Calu3 (cell line): ENCODE measurements around the gene IGSF9. TPM values are rescaled to one million over a fixed set of nuclear protein-coding genes. Genes with fewer than 3 reads are reported as not detected.

Source experiments
- BruUV-seq: library from RNA; stranded (reverse); fragments of 400-500 nt; replicated peaks from 2 replicates; lab custom pipeline; 2021; lab: Mats Ljungman, UMichigan
- CTCF ChIA-PET: fragments of 300-600 bp; sonication (Branson Sonifier 250); formaldehyde crosslinking; loops from one replicate; lab custom pipeline; 2022; ENCODE audit warnings: antibody characterized with exemption; lab: Charles Lee
- DNase-seq: peaks from one replicate; pipeline ENCODE4 v3.0.0; 2022
- H3K27ac Mint-ChIP-seq: one replicate; pipeline ENCODE4 v1.8.0; 2022; ENCODE audit warnings: mixed read lengths; ENCODE audit not compliant: unreplicated experiment
- H3K27me3 Mint-ChIP-seq: one replicate; pipeline ENCODE4 v1.8.0; 2022; ENCODE audit warnings: mixed read lengths; ENCODE audit not compliant: unreplicated experiment
- H3K36me3 Mint-ChIP-seq: one replicate; pipeline ENCODE4 v1.8.0; 2022; ENCODE audit warnings: mild to moderate bottlenecking, moderate library complexity, mixed read lengths; ENCODE audit not compliant: insufficient read depth, unreplicated experiment
- H3K4me1 Mint-ChIP-seq: one replicate; pipeline ENCODE4 v1.8.0; 2022; ENCODE audit warnings: mild to moderate bottlenecking, low read depth, mixed read lengths; ENCODE audit not compliant: unreplicated experiment
- H3K4me3 Mint-ChIP-seq: one replicate; pipeline ENCODE4 v1.8.0; 2022; ENCODE audit warnings: mild to moderate bottlenecking, low read depth, moderate library complexity, mixed read lengths; ENCODE audit not compliant: unreplicated experiment
- H3K9me3 Mint-ChIP-seq: one replicate; pipeline ENCODE4 v1.8.0; 2022; ENCODE audit warnings: low read depth, mixed read lengths; ENCODE audit not compliant: unreplicated experiment
- intact Hi-C: fragments of 100-400 bp; cut with micrococcal nuclease; formaldehyde crosslinking; loops from one replicate; pipeline ENCODE4 v1.10.0; 2022; ENCODE audit not compliant: unreplicated experiment
- total RNA-seq: library from RNA; stranded (reverse); gene quantifications from 2 replicates; pipeline ENCODE4 v1.2.3, GENCODE V29; 2022
- TF ChIP-seq, protein P1 (sequence below): fragments of 200-600 bp; IDR thresholded peaks from one replicate; pipeline ENCODE4 v1.8.0; 2022; ENCODE audit warnings: antibody characterized with exemption; ENCODE audit not compliant: unreplicated experiment

IGSF9 gene
- total RNA-seq, 1 experiment from 2014 or later = 7.6 TPM

- H3K4me3 Mint-ChIP-seq = no peak overlapping the region
These were observed 25.5 kb upstream of the IGSF9 start for GRCh38 chr1:159970932-159971342.

DNA sequence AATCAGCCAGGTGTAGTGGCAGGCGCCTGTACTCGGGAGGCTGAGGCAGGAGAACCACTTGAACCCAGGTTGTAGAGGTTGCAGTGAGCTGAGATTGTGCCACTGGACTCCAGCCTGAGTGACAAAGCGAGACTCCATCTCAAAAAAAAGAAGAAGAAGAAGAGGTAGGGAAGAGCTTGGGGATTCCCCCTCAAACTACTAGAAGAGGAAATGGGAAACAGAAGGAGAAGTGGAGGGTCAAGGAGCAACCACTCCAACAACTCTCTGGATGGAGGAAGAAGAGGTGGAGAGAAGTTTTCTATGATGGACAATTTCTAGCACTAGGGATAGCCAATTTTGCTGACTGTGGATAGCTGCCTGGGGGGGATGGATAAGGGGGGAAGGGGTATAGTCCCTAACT is 23.5 kb upstream of the IGSF9 start:
- no peak overlapping the region for H3K27ac Mint-ChIP-seq
- intact Hi-C loops = no loop called here
- H3K9me3 Mint-ChIP-seq = peaks cover 3% of the 10 kb centered on the region
- no peak overlapping the region for H3K4me3 Mint-ChIP-seq
- BruUV-seq = no TSS peak
- H3K4me1 Mint-ChIP-seq = no peaks in the 10 kb centered on the region
- DNase-seq = no peak
- H3K27me3 Mint-ChIP-seq = peaks cover 23% of the 10 kb centered on the region
- CTCF ChIA-PET = no interaction called here
- TF ChIP-seq, protein P1, sequence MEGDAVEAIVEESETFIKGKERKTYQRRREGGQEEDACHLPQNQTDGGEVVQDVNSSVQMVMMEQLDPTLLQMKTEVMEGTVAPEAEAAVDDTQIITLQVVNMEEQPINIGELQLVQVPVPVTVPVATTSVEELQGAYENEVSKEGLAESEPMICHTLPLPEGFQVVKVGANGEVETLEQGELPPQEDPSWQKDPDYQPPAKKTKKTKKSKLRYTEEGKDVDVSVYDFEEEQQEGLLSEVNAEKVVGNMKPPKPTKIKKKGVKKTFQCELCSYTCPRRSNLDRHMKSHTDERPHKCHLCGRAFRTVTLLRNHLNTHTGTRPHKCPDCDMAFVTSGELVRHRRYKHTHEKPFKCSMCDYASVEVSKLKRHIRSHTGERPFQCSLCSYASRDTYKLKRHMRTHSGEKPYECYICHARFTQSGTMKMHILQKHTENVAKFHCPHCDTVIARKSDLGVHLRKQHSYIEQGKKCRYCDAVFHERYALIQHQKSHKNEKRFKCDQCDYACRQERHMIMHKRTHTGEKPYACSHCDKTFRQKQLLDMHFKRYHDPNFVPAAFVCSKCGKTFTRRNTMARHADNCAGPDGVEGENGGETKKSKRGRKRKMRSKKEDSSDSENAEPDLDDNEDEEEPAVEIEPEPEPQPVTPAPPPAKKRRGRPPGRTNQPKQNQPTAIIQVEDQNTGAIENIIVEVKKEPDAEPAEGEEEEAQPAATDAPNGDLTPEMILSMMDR = no peak
- H3K36me3 Mint-ChIP-seq = no peaks in the 10 kb centered on the region

More at GRCh38 chr1:159970932-159971342, 25.5 kb upstream of the IGSF9 start:
- no peak overlapping the region for H3K27ac Mint-ChIP-seq
- CTCF ChIA-PET = interaction anchor here (0.9 kb wide), 1 partner anchor 37 kb away, joined by 3 read pairs; no protein-coding TSS in a partner anchor
- no peak for DNase-seq
- peaks cover 16% of the 10 kb centered on the region for H3K27me3 Mint-ChIP-seq
- no TSS peak for BruUV-seq
- TF ChIP-seq, protein P1 = no peak
- no peaks in the 10 kb centered on the region for H3K36me3 Mint-ChIP-seq
- no peaks in the 10 kb centered on the region for H3K4me1 Mint-ChIP-seq
- intact Hi-C loops = no loop called here
- H3K9me3 Mint-ChIP-seq = peaks cover 2% of the 10 kb centered on the region

- no TSS peak for BruUV-seq
- Mint-ChIP-seq H3K36me3 (no peaks in the 10 kb centered on the region), H3K27me3 (peaks cover 34% of the 10 kb centered on the region), H3K4me1 (peaks cover 17% of the 10 kb centered on the region), H3K4me3 (no peak overlapping the region), H3K27ac (no peak overlapping the region), H3K9me3 (peaks cover 3% of the 10 kb centered on the region)
- no peak for DNase-seq
- TF ChIP-seq, protein P1 = no peak
- CTCF ChIA-PET = interaction anchor here (1.0 to 1.1 kb wide), 2 partner anchors 27 to 41 kb away, joined by 3 to 4 read pairs; no protein-coding TSS in a partner anchor
- intact Hi-C loops = loop anchor here (2.0 kb wide), 1 partner anchor 32 kb away; no protein-coding TSS in a partner anchor
These were observed 19.9 kb upstream of the IGSF9 start for GRCh38 chr1:159965263-159965662.

GRCh38 chr1:159964144-159964543 is 18.7 kb upstream of the IGSF9 start:
- no TSS peak for BruUV-seq
- intact Hi-C loops = loop anchor here (2.0 kb wide), 1 partner anchor 33 kb away; no protein-coding TSS in a partner anchor
- H3K27ac Mint-ChIP-seq = no peak overlapping the region
- no peak for DNase-seq
- peaks cover 41% of the 10 kb centered on the region for H3K27me3 Mint-ChIP-seq
- peaks cover 3% of the 10 kb centered on the region for H3K9me3 Mint-ChIP-seq
- peaks cover 25% of the 10 kb centered on the region for H3K4me1 Mint-ChIP-seq
- CTCF ChIA-PET = interaction anchor here (0.6 to 0.8 kb wide), 2 partner anchors 19 to 44 kb away, joined by 3 read pairs; partner anchors contain the start of gene IGSF9
- H3K4me3 Mint-ChIP-seq = no peak overlapping the region
- TF ChIP-seq, protein P1 = no peak
- no peaks in the 10 kb centered on the region for H3K36me3 Mint-ChIP-seq
